Measurements from ENCODE around the gene EXOC6B. TPM values are rescaled to one million over a fixed set of nuclear protein-coding genes. Genes with fewer than 3 reads are reported as not detected.

EXOC6B gene
- total RNA-seq, 3 donors from 2014 or later: 32.2 to 49.2 (median 37.0) TPM

DNA sequence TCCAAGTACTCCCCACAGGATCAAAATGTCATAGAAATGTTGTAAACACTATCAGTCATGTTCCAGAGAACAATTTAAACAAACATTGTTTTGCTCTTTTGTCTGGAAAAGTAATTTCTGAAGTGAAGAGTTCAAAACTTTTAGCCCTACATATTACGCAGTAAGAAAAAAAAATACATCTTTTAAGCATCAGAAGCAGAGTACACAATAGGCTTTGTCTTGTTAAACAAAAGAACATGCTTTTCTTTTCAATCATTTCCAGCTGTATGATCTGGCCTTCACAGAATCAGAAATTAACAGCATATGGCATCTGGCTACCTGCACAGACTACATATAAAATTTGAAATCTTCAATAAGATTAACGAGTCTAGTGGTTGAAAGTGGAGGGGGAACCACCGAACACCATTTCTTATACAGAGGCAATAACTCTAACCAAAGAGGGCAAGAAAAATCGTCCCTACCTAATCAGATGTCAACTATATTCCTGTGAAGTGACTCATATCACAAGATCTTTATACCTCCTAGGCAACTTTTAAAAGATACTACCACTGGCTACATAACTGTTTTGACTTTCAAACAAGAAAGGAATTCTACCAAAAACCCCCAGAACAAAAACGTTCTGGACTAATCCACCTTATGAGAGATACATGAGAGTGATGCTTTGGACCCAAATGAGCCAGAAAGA lies 149.3 kb downstream of the EXOC6B start:
- Histone ChIP-seq H3K9me3 (no peaks in the 10 kb centered on the region), H3K4me3 (no peak overlapping the region), H3K4me1 (no peaks in the 10 kb centered on the region), H3K27ac (no peak overlapping the region), H3K36me3 (no peaks in the 10 kb centered on the region), H3K27me3 (no peaks in the 10 kb centered on the region)
- TF ChIP-seq POLR2A (IDR thresholded peaks at IDR 0.05): no peak
- TF ChIP-seq, protein P1, sequence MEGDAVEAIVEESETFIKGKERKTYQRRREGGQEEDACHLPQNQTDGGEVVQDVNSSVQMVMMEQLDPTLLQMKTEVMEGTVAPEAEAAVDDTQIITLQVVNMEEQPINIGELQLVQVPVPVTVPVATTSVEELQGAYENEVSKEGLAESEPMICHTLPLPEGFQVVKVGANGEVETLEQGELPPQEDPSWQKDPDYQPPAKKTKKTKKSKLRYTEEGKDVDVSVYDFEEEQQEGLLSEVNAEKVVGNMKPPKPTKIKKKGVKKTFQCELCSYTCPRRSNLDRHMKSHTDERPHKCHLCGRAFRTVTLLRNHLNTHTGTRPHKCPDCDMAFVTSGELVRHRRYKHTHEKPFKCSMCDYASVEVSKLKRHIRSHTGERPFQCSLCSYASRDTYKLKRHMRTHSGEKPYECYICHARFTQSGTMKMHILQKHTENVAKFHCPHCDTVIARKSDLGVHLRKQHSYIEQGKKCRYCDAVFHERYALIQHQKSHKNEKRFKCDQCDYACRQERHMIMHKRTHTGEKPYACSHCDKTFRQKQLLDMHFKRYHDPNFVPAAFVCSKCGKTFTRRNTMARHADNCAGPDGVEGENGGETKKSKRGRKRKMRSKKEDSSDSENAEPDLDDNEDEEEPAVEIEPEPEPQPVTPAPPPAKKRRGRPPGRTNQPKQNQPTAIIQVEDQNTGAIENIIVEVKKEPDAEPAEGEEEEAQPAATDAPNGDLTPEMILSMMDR (IDR thresholded peaks at IDR 0.05): no peak
- no peak for TF ChIP-seq POLR2AphosphoS5 (IDR thresholded peaks at IDR 0.05)
- DNase-seq (ENCODE audit: low spot score in 2 of 2): no peak
- intact Hi-C loops (cut with DNase I; ENCODE audit: low total_unique reads): no loop called here

DNA sequence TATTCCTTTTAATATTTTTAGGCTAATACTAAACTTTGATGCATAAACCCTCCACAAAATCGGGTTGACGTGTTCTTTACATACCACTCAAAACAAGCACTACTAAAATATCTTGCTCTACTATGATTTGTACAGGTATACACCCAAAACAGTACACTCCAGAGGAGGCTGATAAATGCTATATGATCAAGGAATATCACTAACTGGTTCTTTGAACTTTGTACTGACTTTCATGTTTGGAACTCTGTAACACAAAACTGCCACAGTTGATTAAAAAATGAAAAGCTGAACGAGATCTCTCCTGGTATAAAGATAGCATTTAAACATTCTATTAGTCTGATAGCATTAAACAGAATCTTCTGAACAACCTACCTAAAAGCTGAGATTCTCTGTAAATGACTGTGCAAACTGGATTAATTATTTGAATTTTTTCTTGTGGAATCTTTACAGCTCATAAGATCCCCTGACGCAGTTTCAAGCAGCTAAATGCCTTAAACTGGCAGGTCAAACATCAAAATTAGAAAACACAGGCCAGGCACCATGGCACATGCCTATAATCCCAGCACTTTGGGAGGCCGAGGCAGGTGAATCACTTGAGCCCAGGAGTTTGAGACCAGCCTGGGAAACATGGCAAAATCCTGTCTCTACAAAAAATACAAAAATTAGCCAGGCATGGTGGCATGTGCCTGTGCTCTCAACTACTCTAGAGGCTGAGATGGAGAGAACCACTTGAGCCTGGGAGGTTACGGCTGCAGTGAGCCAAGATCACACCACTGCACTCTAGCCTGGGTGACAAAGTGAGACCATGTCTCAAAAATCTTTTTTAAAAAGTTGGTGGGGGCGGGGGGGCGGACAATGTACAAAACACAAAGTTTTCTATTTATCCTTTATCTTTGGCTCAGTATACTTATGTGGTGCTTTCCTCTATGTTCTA lies 150.6 kb downstream of the EXOC6B start:
- H3K27ac ChIP-seq: no peak overlapping the region
- intact Hi-C loops (cut with DNase I; ENCODE audit: low total_unique reads): no loop called here
- H3K9me3 ChIP-seq: no peaks in the 10 kb centered on the region
- H3K4me1 ChIP-seq: no peaks in the 10 kb centered on the region
- H3K36me3 ChIP-seq: no peaks in the 10 kb centered on the region
- no peak overlapping the region for H3K4me3 ChIP-seq
- no peak for DNase-seq (ENCODE audit: low spot score in 2 of 2)
- TF ChIP-seq, protein P1 (IDR thresholded peaks at IDR 0.05): no peak
- TF ChIP-seq POLR2AphosphoS5 (IDR thresholded peaks at IDR 0.05) (no peak), POLR2A (IDR thresholded peaks at IDR 0.05) (no peak)
- H3K27me3 ChIP-seq: no peaks in the 10 kb centered on the region

DNA sequence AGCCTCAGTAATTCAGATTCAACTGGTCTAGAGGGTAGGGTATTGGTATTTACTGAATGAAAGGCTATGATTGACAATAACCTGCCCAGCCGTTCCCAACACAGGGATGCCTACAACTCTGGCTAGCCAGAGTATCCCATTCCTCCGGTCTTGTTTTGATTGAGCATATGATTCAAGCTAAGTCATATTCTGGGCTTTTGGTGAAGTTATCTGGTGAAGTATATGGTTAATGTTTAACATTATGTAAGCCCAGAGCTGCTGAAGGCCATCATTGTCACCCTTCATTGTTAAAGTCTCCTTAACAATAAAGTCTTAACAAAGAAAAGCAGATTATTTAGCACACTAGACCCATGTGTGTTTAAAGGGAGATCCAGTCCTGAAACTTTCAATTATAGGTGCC lies 152.6 kb downstream of the EXOC6B start:
- H3K4me3 ChIP-seq: no peak overlapping the region
- no peak for DNase-seq (ENCODE audit: low spot score in 2 of 2)
- intact Hi-C loops (cut with DNase I; ENCODE audit: low total_unique reads): no loop called here
- H3K27ac ChIP-seq: no peak overlapping the region
- H3K36me3 ChIP-seq: no peaks in the 10 kb centered on the region
- TF ChIP-seq POLR2A (IDR thresholded peaks at IDR 0.05): no peak
- TF ChIP-seq, protein P1 (IDR thresholded peaks at IDR 0.05): no peak
- no peak for TF ChIP-seq POLR2AphosphoS5 (IDR thresholded peaks at IDR 0.05)
- H3K9me3 ChIP-seq: no peaks in the 10 kb centered on the region
- H3K4me1 ChIP-seq: no peaks in the 10 kb centered on the region
- H3K27me3 ChIP-seq: no peaks in the 10 kb centered on the region

DNA sequence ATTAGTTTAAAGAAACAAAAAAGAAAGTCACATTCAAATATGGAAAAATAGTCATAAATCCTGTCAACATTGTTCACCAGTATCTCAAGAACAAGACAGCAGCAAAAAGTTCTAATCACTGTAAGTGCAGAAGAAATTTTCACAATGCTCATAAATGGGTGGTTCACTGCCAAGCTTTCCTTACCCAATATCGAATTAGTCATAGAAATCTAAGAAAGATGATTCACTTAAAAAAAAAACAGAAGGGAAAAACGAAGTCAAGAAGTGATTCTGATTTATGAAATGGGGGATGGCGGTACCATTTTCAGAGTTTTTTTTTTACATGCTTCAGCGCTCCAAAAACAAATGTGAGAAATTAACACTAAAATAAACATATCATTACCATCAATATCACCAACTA lies 156.7 kb downstream of the EXOC6B start:
- no peaks in the 10 kb centered on the region for H3K4me1 ChIP-seq
- H3K36me3 ChIP-seq: no peaks in the 10 kb centered on the region
- intact Hi-C loops (cut with DNase I; ENCODE audit: low total_unique reads): no loop called here
- TF ChIP-seq POLR2AphosphoS5 (IDR thresholded peaks at IDR 0.05): no peak
- TF ChIP-seq, protein P1 (IDR thresholded peaks at IDR 0.05): no peak
- TF ChIP-seq POLR2A (IDR thresholded peaks at IDR 0.05): no peak
- peaks cover 19 to 21% of the 10 kb centered on the region in 2 donors for H3K9me3 ChIP-seq
- DNase-seq (ENCODE audit: low spot score in 2 of 2): no peak
- H3K4me3 ChIP-seq: no peak overlapping the region
- H3K27ac ChIP-seq: no peak overlapping the region
- H3K27me3 ChIP-seq: no peaks in the 10 kb centered on the region

DNA sequence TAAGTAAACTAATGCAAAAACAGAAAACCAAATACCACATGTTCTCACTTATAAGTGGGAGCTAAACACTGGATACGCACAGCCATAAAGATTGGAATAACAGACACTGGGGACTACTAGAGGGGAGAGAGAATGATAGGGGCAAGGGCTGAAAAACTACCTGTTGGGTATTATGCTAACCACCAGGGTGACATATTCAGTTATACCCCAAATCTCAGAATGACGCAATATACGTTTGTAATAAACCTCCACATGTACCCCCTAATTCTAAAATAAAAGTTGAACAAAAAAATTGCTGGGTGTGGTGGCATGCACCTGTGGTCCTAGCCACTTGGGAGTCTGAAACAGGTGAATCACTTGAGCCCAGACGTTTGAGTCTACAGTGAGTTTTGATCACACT lies 157.2 kb downstream of the EXOC6B start:
- TF ChIP-seq, protein P1 (IDR thresholded peaks at IDR 0.05): no peak
- no peak for TF ChIP-seq POLR2A (IDR thresholded peaks at IDR 0.05)
- TF ChIP-seq POLR2AphosphoS5 (IDR thresholded peaks at IDR 0.05): no peak
- Histone ChIP-seq H3K27me3 (no peaks in the 10 kb centered on the region), H3K4me1 (no peaks in the 10 kb centered on the region), H3K27ac (no peak overlapping the region), H3K36me3 (no peaks in the 10 kb centered on the region), H3K9me3 (peaks cover 19 to 21% of the 10 kb centered on the region in 2 donors), H3K4me3 (no peak overlapping the region)
- DNase-seq (ENCODE audit: low spot score in 2 of 2): no peak
- intact Hi-C loops (cut with DNase I; ENCODE audit: low total_unique reads): no loop called here
